ENCODE results near the gene COX6A1. TPM values are rescaled to one million over a fixed set of nuclear protein-coding genes. Genes with fewer than 3 reads are reported as not detected.

COX6A1 gene
- total and polyA plus RNA-seq, 2 donors (not counting 1 experiment from before 2014, with no cell fraction given) = 137 to 484 TPM

DNA sequence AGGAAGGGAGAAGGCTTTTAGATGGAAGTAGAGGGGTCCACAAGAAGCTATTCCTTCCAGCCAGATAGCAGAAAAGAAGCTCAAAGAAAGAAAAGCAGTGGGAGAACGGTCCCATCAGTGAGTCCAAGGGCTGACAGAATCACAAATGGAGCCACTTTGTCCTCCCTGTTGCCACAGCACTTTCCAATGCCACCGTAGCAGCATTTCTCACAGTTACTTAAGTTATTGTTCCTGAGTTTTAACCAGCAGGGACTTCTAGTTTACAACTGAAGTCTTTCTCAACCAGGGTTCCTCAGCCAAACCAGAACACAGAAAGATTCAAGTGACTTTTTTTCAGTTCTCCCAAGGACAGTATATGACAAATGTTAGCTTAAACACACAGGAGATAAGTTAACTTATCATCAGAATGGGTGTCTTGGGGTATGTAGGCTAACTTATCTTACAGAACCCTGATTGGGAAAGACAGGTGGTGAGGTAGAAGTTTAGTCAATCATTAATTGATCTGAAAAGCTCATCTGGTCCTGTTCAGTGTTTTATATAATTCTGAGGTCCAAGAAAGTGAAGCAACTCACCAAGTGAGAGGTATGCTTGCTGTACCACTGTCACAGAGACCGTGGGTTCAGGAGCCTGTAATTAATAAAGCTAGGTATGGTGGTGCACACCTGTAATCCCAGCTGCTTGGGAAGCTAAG, 15.3 kb downstream of the COX6A1 start:
- H3K9me3 Mint-ChIP-seq (ENCODE audit: insufficient read depth) = no peaks in the 10 kb centered on the region
- H3K4me2 ChIP-seq (replicated peaks; ENCODE audit: low read depth, low read length, poor library complexity, severe bottlenecking) = no peak overlapping the region
- no peaks in the 10 kb centered on the region for H3K27me3 ChIP-seq (replicated peaks in 1 of 4; ENCODE audit: control extremely low read depth in 1 of 4, control insufficient read depth in 3 of 4, insufficient read depth in 4 of 4, low read length in 3 of 4)
- H2AFZ ChIP-seq (ENCODE audit: insufficient read depth, low read depth, low read length, poor library complexity, severe bottlenecking) = no peak overlapping the region
- H3K9me3 ChIP-seq (ENCODE audit: control extremely low read depth in 1 of 3, control insufficient read depth in 2 of 3, insufficient read depth in 1 of 3, low read length in 2 of 3) = no peaks in the 10 kb centered on the region
- intact Hi-C loops (cut with micrococcal nuclease) = no loop called here
- no peak overlapping the region for H3K4me3 Mint-ChIP-seq
- no peak overlapping the region for H3K9ac ChIP-seq (ENCODE audit: low read length)
- peaks cover 6 to 29% of the 10 kb centered on the region in 2 experiments for H3K36me3 ChIP-seq (replicated peaks in 1 of 2; ENCODE audit: control extremely low read depth in 1 of 2, control insufficient read depth in 1 of 2, extremely low read depth in 1 of 2, insufficient read depth in 2 of 2, low read length in 1 of 2)
- ChIA-PET CTCF (interaction anchor here (0.5 to 5.9 kb wide), 6 partner anchors 12 to 213 kb away, joined by 4 to 39 read pairs (median 6); partner anchors contain the start of gene COX6A1), POLR2A (no interaction called here)
- no peak overlapping the region for H3K27ac ChIP-seq (ENCODE audit: low read length in 2 of 2)
- DNase-seq = no peak
- H3K4me1 ChIP-seq (ENCODE audit: control insufficient read depth in 2 of 2, insufficient read depth in 2 of 2, low read length in 2 of 2) = peaks cover 0 to 4% of the 10 kb centered on the region in 2 donors
- 90% methylated on average over 3 of the region's 3 CpGs for WGBS (ENCODE audit: insufficient coverage)
- no peaks in the 10 kb centered on the region for H3K27me3 Mint-ChIP-seq
- peaks cover 11% of the 10 kb centered on the region for H3K4me1 Mint-ChIP-seq
- no peak overlapping the region for H3K4me3 ChIP-seq (ENCODE audit: control extremely low read depth in 1 of 5, extremely low read depth in 1 of 5, insufficient read depth in 1 of 5, low read depth in 2 of 5, low read length in 4 of 5)
- peaks cover 26% of the 10 kb centered on the region for H4K20me1 ChIP-seq (ENCODE audit: control insufficient read depth, insufficient read depth, low read length, poor library complexity, severe bottlenecking)
- no peak for ATAC-seq (ENCODE audit: low read depth)
- TF ChIP-seq, protein P1, sequence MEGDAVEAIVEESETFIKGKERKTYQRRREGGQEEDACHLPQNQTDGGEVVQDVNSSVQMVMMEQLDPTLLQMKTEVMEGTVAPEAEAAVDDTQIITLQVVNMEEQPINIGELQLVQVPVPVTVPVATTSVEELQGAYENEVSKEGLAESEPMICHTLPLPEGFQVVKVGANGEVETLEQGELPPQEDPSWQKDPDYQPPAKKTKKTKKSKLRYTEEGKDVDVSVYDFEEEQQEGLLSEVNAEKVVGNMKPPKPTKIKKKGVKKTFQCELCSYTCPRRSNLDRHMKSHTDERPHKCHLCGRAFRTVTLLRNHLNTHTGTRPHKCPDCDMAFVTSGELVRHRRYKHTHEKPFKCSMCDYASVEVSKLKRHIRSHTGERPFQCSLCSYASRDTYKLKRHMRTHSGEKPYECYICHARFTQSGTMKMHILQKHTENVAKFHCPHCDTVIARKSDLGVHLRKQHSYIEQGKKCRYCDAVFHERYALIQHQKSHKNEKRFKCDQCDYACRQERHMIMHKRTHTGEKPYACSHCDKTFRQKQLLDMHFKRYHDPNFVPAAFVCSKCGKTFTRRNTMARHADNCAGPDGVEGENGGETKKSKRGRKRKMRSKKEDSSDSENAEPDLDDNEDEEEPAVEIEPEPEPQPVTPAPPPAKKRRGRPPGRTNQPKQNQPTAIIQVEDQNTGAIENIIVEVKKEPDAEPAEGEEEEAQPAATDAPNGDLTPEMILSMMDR (IDR thresholded peaks at IDR 0.05) = no peak
- TF ChIP-seq EZH2 (IDR thresholded peaks at IDR 0.05; ENCODE audit: borderline replicate concordance, insufficient read depth, low read depth, low read length, poor library complexity, severe bottlenecking) = no peak
- H3K27ac Mint-ChIP-seq = no peak overlapping the region
- H3K79me2 ChIP-seq (ENCODE audit: control insufficient read depth, insufficient read depth, low read length) = peaks cover 52% of the 10 kb centered on the region

DNA sequence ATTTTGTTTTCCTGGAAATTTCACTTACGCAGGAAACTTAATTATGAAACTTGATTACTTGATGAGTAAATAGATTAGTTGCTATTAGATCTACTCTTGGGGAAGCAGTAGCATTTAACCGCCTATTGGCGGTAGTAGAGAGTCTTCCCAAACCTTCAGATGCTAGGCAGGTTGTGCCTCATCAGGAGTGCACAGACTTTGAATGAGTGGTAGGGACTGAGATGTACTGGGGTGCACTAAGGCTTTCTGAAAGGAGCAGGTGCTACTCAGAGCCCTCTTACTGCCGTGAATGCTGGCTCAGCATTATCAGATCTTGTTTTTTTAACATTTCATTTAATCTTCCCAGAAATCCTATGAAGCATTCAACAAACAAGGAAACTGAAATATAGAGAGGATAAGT, 16.1 kb downstream of the COX6A1 start:
- ChIA-PET CTCF (interaction anchor here (0.7 to 5.9 kb wide), 3 partner anchors 11 to 135 kb away, joined by 3 to 39 read pairs (median 4); no protein-coding TSS in a partner anchor), POLR2A (no interaction called here)
- Mint-ChIP-seq H3K27me3 (no peaks in the 10 kb centered on the region), H3K4me3 (no peak overlapping the region), H3K27ac (no peak overlapping the region), H3K9me3 (ENCODE audit: insufficient read depth) (no peaks in the 10 kb centered on the region), H3K4me1 (peaks cover 11% of the 10 kb centered on the region)
- Histone ChIP-seq H4K20me1 (ENCODE audit: control insufficient read depth, insufficient read depth, low read length, poor library complexity, severe bottlenecking) (peaks cover 30% of the 10 kb centered on the region), H3K79me2 (ENCODE audit: control insufficient read depth, insufficient read depth, low read length) (peaks cover 45% of the 10 kb centered on the region), H3K4me1 (ENCODE audit: control insufficient read depth in 2 of 2, insufficient read depth in 2 of 2, low read length in 2 of 2) (peaks cover 0 to 4% of the 10 kb centered on the region in 2 donors), H3K9me3 (ENCODE audit: control extremely low read depth in 1 of 3, control insufficient read depth in 2 of 3, insufficient read depth in 1 of 3, low read length in 2 of 3) (no peaks in the 10 kb centered on the region), H3K4me3 (ENCODE audit: control extremely low read depth in 1 of 5, extremely low read depth in 1 of 5, insufficient read depth in 1 of 5, low read depth in 2 of 5, low read length in 4 of 5) (no peak overlapping the region), H3K27me3 (replicated peaks in 1 of 4; ENCODE audit: control extremely low read depth in 1 of 4, control insufficient read depth in 3 of 4, insufficient read depth in 4 of 4, low read length in 3 of 4) (no peaks in the 10 kb centered on the region), H3K27ac (ENCODE audit: low read length in 2 of 2) (no peak overlapping the region), H3K4me2 (replicated peaks; ENCODE audit: low read depth, low read length, poor library complexity, severe bottlenecking) (no peak overlapping the region), H3K36me3 (replicated peaks in 1 of 2; ENCODE audit: control extremely low read depth in 1 of 2, control insufficient read depth in 1 of 2, extremely low read depth in 1 of 2, insufficient read depth in 2 of 2, low read length in 1 of 2) (peaks cover 11 to 36% of the 10 kb centered on the region in 2 experiments), H2AFZ (ENCODE audit: insufficient read depth, low read depth, low read length, poor library complexity, severe bottlenecking) (no peak overlapping the region), H3K9ac (ENCODE audit: low read length) (no peak overlapping the region)
- ATAC-seq (ENCODE audit: low read depth) = peak; percentile 76
- peak; percentile 47 for DNase-seq
- WGBS (ENCODE audit: insufficient coverage) = 82% methylated on average over 2 of the region's 4 CpGs
- intact Hi-C loops (cut with micrococcal nuclease) = no loop called here
- TF ChIP-seq, protein P1 (IDR thresholded peaks at IDR 0.05) = peak; percentile 81
- no peak for TF ChIP-seq EZH2 (IDR thresholded peaks at IDR 0.05; ENCODE audit: borderline replicate concordance, insufficient read depth, low read depth, low read length, poor library complexity, severe bottlenecking)

Measured in B cell (primary cell).